ENCODE measurements around the gene KAZN.

Gene KAZN

GRCh38 chr1:15062479-15063099, 464.1 kb downstream of the KAZN start:
- no peak for DNase-seq (ENCODE audit: low read depth)

DNA sequence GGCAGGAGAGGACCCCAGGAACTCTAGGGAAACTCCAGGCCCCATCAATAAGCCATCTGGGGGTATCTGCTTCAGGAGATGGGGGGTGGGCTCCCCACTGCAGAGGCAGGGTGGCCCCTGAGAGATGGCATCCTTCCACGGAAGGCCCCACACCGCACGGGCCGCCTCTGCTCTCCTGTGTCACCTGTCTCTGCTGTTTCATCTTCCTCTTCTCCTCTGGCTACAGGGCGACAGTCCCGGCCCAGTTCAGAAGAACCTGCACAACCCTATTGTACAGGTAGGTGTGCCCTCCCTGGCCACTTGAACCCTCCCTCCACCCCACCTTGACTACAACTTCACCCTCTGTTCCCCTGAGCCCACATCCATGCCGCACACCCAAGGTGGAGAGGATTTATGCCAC, 464.9 kb downstream of the KAZN start:
- DNase-seq (ENCODE audit: low read depth), result no peak

GRCh38 chr1:15063783-15064182, 465.3 kb downstream of the KAZN start:
- DNase-seq (ENCODE audit: low read depth), result no peak

DNA sequence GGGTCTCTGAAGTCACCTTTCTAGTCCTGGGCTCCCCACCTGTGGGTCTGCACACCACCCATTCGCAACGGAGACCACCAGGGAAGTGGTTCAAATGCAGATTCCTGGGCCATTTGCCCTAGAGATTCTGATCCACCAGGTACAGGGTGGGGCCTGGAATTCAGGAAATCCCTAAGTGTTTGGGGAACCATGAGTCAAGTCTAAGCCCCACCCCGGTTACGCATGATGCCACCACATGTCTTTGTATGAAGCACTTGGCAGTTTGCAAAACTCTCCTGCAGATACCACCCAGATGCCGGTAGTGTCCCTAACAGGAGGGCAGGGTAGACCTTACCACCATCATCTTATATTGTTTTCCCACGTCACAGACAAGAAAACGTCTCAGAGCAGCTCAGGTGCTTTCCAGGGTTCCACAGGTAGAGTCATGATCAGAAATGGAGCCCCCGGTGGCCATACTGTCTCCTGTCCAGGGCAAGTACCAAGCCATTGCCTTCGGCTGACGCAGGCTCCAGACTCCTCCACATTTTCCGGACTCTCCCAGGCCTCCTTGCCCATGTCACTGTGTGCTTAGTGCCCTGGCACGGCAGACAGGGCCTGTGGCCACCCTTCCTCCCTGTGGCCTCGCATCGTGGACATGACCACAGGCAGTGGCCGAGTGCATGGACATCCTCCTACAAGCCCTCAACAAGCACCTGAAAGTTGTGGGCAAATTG, 465.9 kb downstream of the KAZN start:
- DNase-seq (ENCODE audit: low read depth), result no peak

GRCh38 chr1:15065291-15065690, 466.8 kb downstream of the KAZN start:
- DNase-seq (ENCODE audit: low read depth), result no peak

DNA sequence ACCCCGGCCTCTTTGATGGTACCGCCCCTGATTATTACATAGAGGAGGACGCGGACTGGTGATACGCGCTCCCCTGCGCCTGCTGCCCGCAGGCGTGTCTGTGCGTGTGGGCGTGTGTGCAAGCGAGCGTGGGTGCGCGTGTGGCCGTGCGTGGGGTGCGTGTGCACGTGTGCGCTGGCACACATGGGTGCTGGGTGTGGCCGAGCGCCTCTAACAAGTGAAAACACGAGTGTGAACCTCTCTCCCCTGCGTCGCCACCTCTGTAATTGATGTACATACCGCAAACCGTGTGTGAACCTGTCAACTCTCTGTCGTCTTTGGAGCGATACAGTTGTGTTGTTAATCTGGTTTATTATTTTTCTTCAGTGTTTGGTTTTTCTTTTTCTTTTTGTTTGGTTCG, 467.3 kb downstream of the KAZN start:
- DNase-seq (ENCODE audit: low read depth), result no peak

DNA sequence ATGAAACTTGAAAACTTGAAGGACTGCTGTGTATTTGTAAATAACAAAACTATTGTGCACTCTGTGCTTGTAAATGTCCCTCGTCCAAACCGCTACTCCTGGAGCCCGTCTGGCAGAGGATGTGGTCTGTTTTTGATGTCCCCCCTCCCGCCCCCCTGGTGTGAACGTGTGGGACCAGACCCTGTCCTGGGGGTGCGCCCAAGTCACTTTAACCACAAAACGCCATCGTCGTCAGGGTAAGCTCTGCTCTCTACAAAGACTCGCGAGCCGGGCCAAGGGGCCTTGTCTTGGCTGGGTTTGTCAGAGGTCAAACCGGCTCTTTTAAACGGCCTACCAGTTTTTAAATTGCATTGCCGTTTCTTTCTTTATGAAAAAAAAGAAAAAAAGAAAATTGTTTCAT, 467.7 kb downstream of the KAZN start:
- DNase-seq (ENCODE audit: low read depth), result no peak

DNA sequence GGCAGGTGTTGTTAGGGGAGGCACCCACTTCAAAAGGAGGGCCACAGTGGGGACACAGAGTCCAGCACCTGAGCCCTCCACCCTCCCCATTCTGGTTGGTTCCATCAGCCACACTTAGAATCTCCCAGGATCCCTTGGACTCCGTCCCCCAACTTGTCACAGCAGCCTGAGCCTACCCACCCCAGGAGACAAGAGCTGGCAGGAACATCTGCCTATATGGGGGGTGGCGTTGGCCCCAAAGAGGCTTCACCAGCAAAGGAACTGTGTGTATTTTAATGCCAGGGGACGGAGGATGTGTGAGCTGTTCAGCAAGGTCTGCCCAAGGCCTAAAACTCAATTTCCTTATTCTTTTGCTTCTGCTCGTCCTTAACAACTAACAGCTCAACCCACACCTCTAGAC, 468.7 kb downstream of the KAZN start:
- no peak for DNase-seq (ENCODE audit: low read depth)

DNA sequence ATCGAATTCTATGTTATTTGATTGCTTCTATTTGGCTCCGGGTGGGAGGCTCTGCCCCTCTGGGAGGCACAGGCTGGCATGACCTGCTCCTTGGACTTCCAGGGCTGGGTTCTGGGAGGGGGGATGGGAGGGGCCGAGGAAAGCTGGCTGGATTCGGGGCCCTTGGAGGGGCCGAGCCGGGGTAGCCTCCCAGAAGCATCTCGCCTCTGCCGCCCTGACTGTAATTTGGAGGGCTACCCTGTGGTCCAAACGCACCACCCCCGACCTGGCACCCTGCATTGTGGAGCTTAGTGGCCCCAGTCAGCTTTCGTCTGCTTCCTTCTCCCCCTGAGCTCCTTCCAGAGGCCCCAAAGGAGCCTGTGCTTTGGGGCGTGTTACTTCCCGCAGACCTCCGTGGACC, 469.7 kb downstream of the KAZN start:
- DNase-seq (ENCODE audit: low read depth), result no peak

GRCh38 chr1:15068997-15069396, 470.5 kb downstream of the KAZN start:
- DNase-seq (ENCODE audit: low read depth), result no peak

GRCh38 chr1:15070145-15070748, 471.8 kb downstream of the KAZN start:
- no peak for DNase-seq (ENCODE audit: low read depth)

DNA sequence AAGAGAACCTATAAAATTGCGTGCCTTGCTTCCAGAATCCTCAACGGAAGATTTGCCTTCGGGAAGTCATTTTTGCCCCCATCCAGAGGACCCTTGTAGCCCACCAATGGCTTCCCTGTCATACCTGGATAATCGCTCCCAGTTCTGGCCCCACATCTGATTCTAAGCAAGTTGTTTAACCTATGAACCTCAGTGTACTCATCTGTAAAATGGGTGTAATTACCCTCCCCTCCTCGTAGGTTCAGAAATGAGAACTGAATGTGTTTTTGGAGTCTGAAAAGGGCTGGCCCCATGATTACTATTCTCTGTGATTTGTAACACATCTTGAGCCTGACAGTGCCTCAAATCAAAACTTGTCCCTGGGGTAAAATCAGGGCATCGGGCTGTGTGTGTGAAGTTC, 473.5 kb downstream of the KAZN start:
- no peak for DNase-seq (ENCODE audit: low read depth)

- DNase-seq (ENCODE audit: low read depth), result no peak
Measured at GRCh38 chr1:15073799-15074308, 475.4 kb downstream of the KAZN start.

DNA sequence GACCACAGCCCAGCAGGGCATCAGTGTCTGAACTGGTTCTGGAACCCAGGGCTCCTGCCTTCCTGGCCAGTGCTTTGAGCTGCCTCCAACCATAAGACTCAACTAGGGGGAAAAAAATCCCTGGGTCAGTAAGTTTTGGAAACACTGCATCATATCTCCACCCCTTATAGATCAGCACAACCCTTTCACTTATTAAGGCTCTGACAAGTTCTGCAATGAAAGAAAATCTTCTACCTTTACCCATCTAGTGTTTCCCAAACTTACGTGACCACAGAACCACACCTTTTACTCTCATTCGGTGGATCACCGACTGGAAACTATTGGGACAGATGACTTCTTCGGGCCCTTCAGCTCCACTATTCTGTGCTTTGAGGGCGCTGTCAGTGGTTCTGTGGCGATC, 476.7 kb downstream of the KAZN start:
- DNase-seq (ENCODE audit: low read depth), result no peak

DNA sequence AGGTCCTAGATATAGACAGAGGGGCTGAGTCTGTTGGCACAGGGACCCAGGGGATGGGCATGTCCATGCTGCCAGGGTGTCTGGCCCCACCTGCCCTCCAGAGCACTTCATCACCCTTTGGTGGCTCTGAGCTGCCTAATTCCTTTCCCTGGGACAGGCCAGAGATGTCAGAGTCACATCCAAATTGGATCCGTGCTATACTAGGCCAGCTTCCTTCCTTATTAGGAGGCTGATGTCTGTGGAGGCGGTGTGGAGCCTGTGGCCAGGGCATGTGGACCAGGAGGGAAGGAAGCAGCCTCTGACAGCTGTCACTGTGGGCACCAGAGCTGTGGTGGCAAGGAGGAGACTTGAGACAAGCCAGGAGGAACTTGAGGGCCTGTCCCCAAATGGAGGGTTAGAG, 477.3 kb downstream of the KAZN start:
- no peak for DNase-seq (ENCODE audit: low read depth)

DNA sequence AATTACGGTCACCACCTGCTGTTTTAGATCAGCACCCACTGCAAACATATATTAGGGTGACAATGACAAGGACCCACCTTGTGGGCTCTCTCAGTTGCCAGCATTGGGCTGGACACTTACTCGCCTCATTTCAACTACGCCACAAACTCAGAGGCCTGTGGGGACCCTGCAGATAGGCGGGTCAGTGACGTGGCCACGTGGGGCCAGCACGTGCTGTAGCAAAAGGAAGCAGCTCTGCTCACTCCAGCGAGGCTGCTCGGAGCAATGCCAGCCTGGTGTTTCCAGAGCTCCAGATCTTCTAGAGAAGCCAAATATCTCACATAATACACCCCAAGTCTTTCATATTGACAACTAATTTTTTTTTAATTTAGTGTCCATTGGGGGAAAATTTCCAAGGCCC, 478.3 kb downstream of the KAZN start:
- no peak for DNase-seq (ENCODE audit: low read depth)

- no peak for DNase-seq (ENCODE audit: low read depth)
Measured at GRCh38 chr1:15077384-15077783, 478.9 kb downstream of the KAZN start.

DNA sequence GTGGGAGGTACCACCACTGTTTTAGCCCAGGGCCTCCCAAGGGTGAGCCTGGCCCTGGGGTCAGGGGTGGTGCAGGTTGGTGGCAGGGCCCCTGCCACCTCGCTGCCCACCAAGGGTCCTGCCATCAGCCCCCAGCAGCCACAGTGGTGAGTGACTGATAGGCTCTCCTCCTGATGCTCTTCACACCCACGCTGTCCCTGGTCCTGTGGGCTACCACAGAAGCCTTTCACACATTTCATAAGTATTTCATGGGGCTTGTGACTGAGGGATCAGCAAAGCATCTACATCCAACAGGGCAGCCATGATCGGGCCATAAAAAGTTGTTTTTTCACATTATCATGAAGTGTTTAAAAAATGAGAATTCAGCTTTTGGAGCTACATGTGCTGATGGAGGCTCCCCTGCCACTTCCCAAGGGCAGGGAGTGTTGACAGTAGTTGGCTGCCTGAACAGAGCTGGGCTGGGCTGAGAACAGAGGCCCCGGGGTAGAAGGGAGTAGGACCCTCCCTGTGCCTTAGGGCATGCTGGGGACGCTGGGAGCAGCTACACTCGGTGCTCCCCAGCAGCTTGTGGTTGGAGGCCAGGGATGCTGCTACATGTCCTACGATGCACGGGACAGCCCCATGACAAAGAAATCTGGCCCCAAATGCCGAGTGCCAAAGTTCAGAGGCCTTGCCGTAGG, 482.0 kb downstream of the KAZN start:
- no peak for DNase-seq (ENCODE audit: low read depth)

DNA sequence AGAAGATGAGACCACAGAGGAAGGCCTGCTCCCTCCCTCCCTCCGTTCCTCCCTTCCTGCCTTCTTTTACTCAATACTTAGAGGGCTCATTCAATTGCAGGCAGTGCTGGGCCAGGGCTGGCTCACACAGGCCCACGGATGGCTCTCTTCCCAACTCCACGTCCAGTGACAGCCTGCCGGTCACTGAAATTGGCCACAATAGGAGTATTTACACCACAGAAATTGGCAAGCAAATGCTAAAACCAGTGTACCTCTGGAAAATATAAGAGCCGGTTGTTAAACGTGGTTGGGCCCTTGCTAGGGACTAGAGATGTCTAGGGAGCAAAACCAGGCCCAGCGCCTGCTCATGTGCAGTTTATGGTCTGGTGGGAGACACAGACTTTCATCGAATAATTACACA, 482.6 kb downstream of the KAZN start:
- DNase-seq (ENCODE audit: low read depth), result no peak

DNA sequence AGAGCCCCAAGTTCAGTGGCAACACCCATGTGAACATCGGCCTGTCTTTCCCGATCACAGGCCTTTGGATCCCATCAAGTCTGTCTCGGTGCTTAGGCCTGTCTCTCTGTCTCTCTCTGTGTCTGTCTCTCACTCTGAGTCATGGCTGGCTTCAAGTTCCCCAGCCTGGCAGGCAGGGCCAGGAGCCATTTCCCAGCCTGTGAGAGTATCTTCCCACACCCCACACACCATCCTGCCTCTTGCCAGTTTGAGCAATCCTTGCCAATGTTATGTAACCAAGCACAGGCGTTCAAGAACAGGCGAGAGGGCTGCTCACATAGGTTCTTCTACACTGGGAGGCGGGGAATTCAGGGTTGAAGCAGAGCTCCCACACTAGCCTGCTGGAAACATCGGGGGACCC, 485.1 kb downstream of the KAZN start:
- DNase-seq (ENCODE audit: low read depth), result no peak

DNA sequence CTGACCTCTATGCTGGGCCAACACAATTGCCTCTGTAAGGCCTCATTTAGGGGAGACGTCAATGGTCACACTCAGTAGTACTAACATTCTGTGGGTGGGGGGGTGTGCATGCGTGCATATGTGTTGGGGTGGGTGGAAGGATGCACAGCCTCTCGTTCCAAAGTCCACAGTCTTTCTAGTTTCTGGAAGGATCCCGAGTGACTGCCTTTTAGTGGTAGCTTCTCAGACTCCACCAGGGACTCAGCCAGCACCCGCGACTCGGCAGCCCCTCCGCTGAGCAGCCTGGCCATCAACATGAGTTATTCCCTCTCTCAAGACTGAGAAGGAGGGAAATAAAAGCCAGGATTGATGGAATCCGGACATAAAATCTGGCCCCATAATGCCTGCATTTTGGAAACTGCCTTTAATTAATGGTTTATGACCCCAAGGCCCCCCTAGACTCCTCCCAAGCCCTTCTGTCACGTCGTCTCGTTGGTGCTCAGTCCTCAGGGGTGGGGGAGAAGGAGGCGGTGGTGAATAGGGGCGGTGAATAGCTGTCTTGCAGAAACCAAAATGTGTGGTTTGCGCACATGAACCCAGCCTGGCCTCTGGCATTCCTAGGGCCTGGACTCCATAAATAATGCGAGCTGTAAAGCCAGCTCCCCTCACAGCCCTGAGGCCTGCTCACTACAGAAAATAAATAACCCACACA, 489.9 kb downstream of the KAZN start:
- DNase-seq (ENCODE audit: low read depth), result no peak
